Stimulated activated CD4-positive, alpha-beta T cell treated with anti-CD3 and anti-CD28 coated beads, Interleukin-4, amount 100 ng/mL, for 48 hours (primary cell): ENCODE data around the gene CRAMP1.

Experiments used
- DNase-seq, 2 donors: peaks; one replicate each; pipeline ENCODE4 v3.0.0-alpha.2; 2020; ENCODE audit warnings: low read depth in 2 of 2

Gene CRAMP1

DNA sequence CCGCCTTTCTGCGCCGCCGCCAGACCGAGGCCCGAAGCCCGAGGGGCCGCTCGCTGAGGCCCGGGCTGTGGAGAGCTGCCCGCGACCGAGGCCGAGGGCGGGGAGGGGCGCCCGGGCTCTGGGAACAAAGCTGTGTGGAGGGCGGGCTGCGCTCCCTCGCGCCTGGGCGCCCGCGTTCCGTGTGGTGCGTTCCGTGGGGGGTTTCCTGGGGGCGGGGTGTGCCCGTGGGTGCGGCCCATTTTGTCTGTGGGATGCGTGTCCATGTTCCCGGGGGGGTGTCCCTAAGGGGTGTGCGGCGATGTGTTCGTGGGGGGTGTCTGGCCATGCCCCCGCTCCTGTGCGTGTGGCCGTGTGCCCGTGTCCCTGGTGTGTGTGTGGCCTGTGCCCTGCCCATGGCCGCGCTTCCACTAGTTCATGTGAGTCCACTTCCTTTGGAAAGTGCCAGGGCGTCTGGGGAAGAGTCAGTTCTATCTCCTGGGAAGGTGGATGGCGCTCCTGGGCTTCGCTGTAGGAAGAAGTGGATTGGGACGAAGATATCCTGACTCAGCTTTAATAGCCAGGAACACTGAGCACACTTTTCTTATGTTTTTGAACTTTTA is 66.4 kb downstream of the CRAMP1 start:
- peak; percentile 26 to 35 for DNase-seq

- no peak for DNase-seq
These were observed 68.2 kb downstream of the CRAMP1 start for GRCh38 chr16:1680361-1680760.

GRCh38 chr16:1681032-1681431 is 68.9 kb downstream of the CRAMP1 start:
- no peak for DNase-seq

GRCh38 chr16:1687427-1688316 is 75.5 kb downstream of the CRAMP1 start:
- DNase-seq: no peak

GRCh38 chr16:1688807-1689560 is 76.8 kb downstream of the CRAMP1 start:
- DNase-seq: no peak

GRCh38 chr16:1689853-1690252 is 77.7 kb downstream of the CRAMP1 start:
- no peak for DNase-seq

DNA sequence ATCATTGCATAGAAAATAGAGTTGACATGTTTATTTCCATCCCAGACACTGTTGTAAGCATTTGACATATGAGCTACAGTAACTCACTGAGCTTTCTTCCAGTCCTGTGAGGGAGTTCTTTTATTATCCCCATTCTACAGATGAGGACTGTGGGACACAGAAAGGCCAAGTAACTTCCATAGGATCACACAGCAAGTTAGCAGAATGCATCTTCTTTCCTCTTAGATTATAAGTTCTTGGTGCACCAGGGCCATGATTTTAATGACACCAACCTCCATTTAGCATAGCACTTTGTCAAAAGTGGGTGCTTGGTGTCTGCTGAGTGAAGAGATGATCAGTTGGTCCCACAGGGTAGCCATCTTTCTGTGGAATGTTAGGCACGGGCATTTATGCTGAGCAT is 78.7 kb downstream of the CRAMP1 start:
- DNase-seq: no peak

- DNase-seq: no peak
These were observed 79.1 kb downstream of the CRAMP1 start for GRCh38 chr16:1691276-1691675.

GRCh38 chr16:1691956-1692355 is 79.8 kb downstream of the CRAMP1 start:
- DNase-seq: no peak

- no peak for DNase-seq
These were observed 84.7 kb downstream of the CRAMP1 start for GRCh38 chr16:1696863-1697262.

DNA sequence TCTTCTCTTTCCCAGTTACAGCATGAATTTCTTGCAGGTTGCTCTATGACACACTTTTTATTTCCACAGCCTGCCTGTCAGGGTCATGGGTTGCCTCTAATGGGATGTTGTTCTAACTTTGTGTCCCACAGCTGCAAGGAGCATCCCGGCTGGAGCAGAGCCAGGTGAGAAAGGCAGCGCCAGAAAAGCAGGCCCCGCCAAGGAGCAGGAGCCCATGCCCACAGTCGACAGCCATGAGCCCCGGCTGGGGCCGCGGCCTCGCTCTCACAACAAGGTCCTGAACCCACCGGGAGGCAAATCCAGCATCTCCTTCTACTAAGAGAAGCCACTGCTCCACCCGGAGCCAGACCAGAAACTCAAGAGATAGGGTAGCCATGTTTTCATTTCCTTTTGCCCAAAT is 86.5 kb downstream of the CRAMP1 start:
- DNase-seq: no peak

- no peak for DNase-seq
These were observed 88.1 kb downstream of the CRAMP1 start for GRCh38 chr16:1700246-1700645.

- DNase-seq: no peak
These were observed 89.2 kb downstream of the CRAMP1 start for GRCh38 chr16:1701216-1701878.

DNA sequence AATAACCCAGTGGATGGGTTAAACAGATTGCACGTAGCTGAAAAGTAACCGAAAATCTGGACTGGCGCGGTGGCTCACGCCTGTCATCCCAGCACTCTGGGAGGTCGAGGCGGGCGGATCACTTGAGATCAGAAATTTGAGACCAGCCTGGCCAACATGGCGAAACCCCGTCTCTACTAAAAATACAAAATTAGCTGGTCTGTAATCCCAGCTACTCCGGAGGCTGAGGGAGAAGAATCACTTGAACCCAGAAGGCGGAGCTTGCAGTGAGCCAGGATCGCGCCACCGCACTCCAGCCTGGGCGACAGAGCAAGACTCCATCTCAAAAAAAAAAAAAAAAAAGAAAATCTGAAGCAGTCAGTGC is 93.1 kb downstream of the CRAMP1 start:
- peak; percentile 6 to 28 for DNase-seq

DNA sequence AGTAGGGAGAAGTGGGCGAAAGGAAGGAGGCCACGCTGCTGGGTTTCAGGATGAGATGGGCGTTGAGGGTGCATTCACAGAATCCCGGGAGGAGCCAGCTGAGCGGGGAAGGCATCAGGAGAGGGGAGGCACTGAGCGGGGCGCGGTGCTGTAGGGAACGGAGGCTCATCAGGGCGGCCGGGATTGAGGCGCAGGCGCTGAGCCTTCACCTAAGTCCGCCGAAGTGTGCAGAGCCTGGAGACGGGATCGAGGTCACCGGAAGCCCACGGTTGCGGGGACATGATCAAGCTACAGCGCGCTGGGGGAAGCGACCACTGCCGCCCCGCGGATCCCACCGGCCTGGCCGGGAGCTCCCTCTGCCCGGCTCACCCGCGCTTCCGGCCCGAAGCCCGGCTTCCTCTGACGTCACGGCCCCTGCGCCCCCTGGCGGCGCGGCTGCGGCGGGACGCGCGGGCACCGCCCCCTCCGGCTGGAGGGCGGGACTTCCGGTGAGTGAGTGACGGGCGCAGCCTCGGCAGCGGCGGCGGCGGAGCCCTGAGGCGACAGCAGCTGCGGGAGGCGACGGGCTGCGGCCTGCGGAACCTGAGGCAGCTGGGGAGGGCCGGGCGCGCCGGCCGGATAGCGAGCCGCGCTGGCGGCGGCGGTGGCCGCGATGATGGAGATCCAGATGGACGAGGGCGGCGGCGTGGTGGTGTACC is 93.7 kb downstream of the CRAMP1 start, which contains the start of gene MAPK8IP3:
TSS of gene MAPK8IP3 (plus strand) at position 508 of the 698 bp plus-strand sequence. CDS start at position 653, 145 bp downstream.
- DNase-seq: peak; percentile 87 to 96

DNA sequence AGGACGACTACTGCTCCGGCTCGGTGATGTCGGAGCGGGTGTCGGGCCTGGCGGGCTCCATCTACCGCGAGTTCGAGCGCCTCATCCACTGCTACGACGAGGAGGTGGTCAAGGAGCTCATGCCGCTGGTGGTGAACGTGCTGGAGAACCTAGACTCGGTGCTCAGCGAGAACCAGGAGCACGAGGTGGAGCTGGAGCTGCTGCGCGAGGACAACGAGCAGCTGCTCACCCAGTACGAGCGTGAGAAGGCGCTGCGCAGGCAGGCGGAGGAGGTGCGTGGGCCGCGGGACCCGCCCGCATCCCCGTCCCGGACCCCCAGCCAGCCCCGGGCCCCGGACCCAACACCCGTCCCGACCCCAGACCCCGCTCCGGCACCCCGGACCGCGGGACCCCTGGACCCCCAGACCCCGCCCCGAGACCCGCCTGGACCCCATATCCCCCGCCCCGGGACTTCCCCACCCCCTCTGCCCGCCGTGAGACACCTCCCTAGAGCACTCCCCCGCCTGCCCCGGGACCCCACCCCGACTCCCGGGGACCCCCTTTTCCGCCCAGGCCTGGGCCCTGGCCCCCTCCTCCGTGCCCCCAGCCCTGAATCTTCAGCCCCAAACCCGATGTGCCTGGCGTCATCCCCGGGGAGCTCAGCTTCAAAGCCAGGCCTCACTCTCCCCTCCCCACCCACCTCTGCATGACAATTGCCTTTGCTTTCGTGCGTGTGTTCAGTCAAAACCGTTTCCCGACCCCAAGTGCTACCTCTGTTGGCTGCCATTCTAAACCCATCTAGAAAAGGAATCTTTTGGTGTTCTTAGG is 94.4 kb downstream of the CRAMP1 start:
- peak; percentile 30 to 34 for DNase-seq

- no peak for DNase-seq
These were observed 95.1 kb downstream of the CRAMP1 start for GRCh38 chr16:1707193-1707790.

DNA sequence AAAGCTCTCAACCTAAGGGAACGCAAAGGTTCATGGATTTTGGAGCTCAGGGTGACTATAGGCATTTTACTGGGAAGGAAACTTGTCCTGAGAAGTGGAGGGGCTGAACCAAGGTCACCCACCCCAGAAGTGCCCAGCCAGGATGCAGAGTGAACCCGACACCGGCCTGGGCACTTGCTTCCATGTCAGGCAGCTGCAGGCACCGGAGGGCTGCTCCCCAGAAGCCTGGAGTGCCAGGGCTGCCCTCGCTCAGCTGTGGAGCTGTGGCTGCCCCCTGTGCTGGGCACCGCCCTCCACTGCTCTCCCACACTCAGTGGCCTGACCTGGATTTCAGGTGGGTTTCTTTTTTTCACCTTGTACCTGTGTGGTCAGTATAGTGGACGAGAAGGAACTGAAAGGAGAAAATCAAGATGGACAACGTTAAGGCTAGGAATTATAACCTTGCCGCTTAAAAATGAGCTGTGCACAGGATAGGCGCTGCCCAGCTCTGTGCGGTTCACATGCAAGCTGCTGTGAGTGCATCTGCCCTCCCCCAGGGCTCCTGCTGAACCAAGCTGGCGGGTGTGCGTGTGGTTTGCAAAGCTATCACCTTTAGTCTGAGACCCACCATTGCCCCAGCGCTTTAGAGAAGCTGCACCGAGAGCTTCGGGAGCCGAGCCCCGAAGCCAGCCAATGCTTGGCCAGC is 96.1 kb downstream of the CRAMP1 start:
- DNase-seq: no peak

DNA sequence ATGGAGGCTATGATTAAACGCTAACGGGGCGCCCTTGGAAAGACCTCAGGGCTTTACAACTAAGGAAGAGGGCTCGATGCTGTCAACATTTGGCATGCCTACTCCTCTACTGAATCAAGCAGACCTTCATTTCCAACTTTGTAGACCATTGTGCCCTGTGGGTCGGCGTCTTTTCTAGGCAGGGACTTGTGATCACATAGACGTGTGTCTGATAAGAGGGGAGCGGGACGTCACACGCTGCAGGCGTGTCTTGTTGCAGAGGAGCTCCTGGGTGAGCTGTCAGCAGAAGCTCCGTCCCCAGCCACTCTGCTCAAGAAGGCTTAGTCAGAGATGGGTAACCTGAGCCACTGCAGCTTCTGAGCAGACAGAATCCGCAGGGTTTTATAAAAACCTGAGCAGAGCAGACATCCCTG is 96.6 kb downstream of the CRAMP1 start:
- no peak for DNase-seq
